Peyer's patch (tissue), 4 donors: ENCODE data around the gene EVI2B.

Experiments
- POLR2A ChIP-seq, 2 donors: fragments of 450-650 bp; IDR thresholded peaks; one replicate each; pipeline ENCODE4 v1.5.1; 2017; ENCODE audit warnings: antibody characterized with exemption in 2 of 2, mild to moderate bottlenecking in 2 of 2, moderate library complexity in 2 of 2
- TF ChIP-seq, protein P1 (sequence below), 6 experiments: fragments of 450-650 bp in 4 of 6; fragments of 200-600 bp in 2 of 6; sonication (generic) in 1 of 6; IDR thresholded peaks; one replicate each; pipeline ENCODE4 v1.5.1; 2017 to 2019; ENCODE audit warnings: antibody characterized with exemption in 6 of 6, mild to moderate bottlenecking in 3 of 6, moderate library complexity in 1 of 6

DNA sequence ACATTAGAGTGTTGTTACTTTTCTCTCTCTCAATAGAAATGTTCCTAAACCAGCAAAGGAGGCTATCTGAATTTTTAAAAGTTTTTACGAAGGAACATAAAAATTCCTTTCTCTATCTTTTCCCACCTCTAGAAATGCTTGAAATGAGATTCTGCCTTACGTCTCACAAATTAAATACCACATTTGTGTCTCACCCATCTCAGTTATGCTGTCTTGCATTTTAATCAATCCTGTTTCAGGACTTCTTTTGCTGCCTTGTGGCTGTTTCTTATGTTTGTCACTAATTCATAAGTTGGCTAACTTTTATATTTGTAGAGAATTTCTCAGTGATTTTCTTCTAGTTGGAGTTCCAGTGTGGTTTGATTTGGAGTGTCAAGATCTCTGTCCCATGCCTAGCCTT is 20.3 kb downstream of the EVI2B start:
- no peak for TF ChIP-seq POLR2A (IDR thresholded peaks at IDR 0.05)
- TF ChIP-seq, protein P1, sequence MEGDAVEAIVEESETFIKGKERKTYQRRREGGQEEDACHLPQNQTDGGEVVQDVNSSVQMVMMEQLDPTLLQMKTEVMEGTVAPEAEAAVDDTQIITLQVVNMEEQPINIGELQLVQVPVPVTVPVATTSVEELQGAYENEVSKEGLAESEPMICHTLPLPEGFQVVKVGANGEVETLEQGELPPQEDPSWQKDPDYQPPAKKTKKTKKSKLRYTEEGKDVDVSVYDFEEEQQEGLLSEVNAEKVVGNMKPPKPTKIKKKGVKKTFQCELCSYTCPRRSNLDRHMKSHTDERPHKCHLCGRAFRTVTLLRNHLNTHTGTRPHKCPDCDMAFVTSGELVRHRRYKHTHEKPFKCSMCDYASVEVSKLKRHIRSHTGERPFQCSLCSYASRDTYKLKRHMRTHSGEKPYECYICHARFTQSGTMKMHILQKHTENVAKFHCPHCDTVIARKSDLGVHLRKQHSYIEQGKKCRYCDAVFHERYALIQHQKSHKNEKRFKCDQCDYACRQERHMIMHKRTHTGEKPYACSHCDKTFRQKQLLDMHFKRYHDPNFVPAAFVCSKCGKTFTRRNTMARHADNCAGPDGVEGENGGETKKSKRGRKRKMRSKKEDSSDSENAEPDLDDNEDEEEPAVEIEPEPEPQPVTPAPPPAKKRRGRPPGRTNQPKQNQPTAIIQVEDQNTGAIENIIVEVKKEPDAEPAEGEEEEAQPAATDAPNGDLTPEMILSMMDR (IDR thresholded peaks at IDR 0.05): no peak
